WTC11 (cell line): ENCODE measurements around the gene GCNT4.

Experiments
- ATF2 ChIP-seq: sonication (generic); formaldehyde crosslinking; IDR thresholded peaks from 2 replicates; pipeline ENCODE4 v1.8.1; 2022; ENCODE audit warnings: low read depth, missing genetic modification reagents, borderline replicate concordance
- ATF3 ChIP-seq: sonication (generic); formaldehyde crosslinking; conservative IDR thresholded peaks from 2 replicates; pipeline ENCODE4 v1.8.1; 2022; ENCODE audit warnings: mild to moderate bottlenecking, missing genetic modification reagents
- CREM ChIP-seq: sonication (generic); formaldehyde crosslinking; IDR thresholded peaks from 2 replicates; pipeline ENCODE4 v1.8.1; 2022; ENCODE audit warnings: mild to moderate bottlenecking, missing genetic modification reagents, moderate library complexity
- CTCF ChIP-seq: fragments of 200-600 bp; IDR thresholded peaks from 2 replicates; pipeline ENCODE4 v1.8.0; 2022; ENCODE audit warnings: antibody characterized with exemption
- E2F4 ChIP-seq: sonication (generic); formaldehyde crosslinking; IDR thresholded peaks from 2 replicates; pipeline ENCODE4 v1.8.1; 2022; ENCODE audit warnings: low read depth, mild to moderate bottlenecking, moderate library complexity, missing genetic modification reagents, borderline replicate concordance
- E2F5 ChIP-seq: sonication (generic); formaldehyde crosslinking; IDR thresholded peaks from 2 replicates; pipeline ENCODE4 v1.8.1; 2022; ENCODE audit warnings: mild to moderate bottlenecking, moderate library complexity, missing genetic modification reagents
- IRF1 ChIP-seq: sonication (generic); formaldehyde crosslinking; IDR thresholded peaks from 2 replicates; pipeline ENCODE4 v1.8.0; 2023; ENCODE audit warnings: missing genetic modification reagents
- JUN ChIP-seq: sonication (generic); formaldehyde crosslinking; IDR thresholded peaks from 2 replicates; pipeline ENCODE4 v1.8.0; 2023; ENCODE audit warnings: mild to moderate bottlenecking, missing genetic modification reagents
- MYBL2 ChIP-seq: sonication (generic); formaldehyde crosslinking; IDR thresholded peaks from 2 replicates; pipeline ENCODE4 v1.8.1; 2023; ENCODE audit warnings: mild to moderate bottlenecking, moderate library complexity, missing genetic modification reagents
- NR1H2 ChIP-seq: sonication (generic); formaldehyde crosslinking; IDR thresholded peaks from 2 replicates; pipeline ENCODE4 v1.9.0; 2021; ENCODE audit warnings: mild to moderate bottlenecking, moderate library complexity, missing genetic modification reagents
- PRRX2 ChIP-seq: fragments of 250-450 bp; sonication (Bioruptor Pico); IDR thresholded peaks from 2 replicates; pipeline ENCODE4 v1.8.0; 2021; ENCODE audit warnings: mild to moderate bottlenecking
- TEAD4 ChIP-seq: sonication (generic); formaldehyde crosslinking; IDR thresholded peaks from 2 replicates; pipeline ENCODE4 v1.8.0; 2022; ENCODE audit warnings: mild to moderate bottlenecking, missing genetic modification reagents
- TP53 ChIP-seq: sonication (generic); formaldehyde crosslinking; IDR thresholded peaks from 2 replicates; pipeline ENCODE4 v1.8.1; 2023; ENCODE audit warnings: mild to moderate bottlenecking, missing genetic modification reagents
- ZNF121 ChIP-seq: sonication (generic); formaldehyde crosslinking; IDR thresholded peaks from 2 replicates; pipeline ENCODE4 v1.8.0; 2023; ENCODE audit warnings: missing genetic modification reagents

- no peak for TF ChIP-seq MYBL2 (CRISPR knock-in tag)
- no peak for TF ChIP-seq CTCF
- no peak for TF ChIP-seq CREM (CRISPR knock-in tag)
- no peak for TF ChIP-seq NR1H2 (CRISPR knock-in tag)
- no peak for TF ChIP-seq PRRX2 (CRISPR knock-in tag)
- TF ChIP-seq JUN (CRISPR knock-in tag) = no peak
- no peak for TF ChIP-seq TEAD4 (CRISPR knock-in tag)
- no peak for TF ChIP-seq E2F4 (CRISPR knock-in tag)
- TF ChIP-seq ZNF121 (CRISPR knock-in tag) = no peak
- TF ChIP-seq E2F5 (CRISPR knock-in tag) = no peak
- TF ChIP-seq TP53 (CRISPR knock-in tag) = no peak
- TF ChIP-seq ATF3 (CRISPR knock-in tag) = no peak
- TF ChIP-seq ATF2 (CRISPR knock-in tag) = no peak
- no peak for TF ChIP-seq IRF1 (CRISPR knock-in tag)
These were observed 36.8 kb upstream of the GCNT4 start for GRCh38 chr5:75089137-75089536.
